Breast epithelium (tissue), 4 donors: ENCODE data around the gene CPEB4. TPM values are rescaled to one million over a fixed set of nuclear protein-coding genes. Genes with fewer than 3 reads are reported as not detected.

Experiments
- DNase-seq, 2 donors: peaks; one replicate each; pipeline ENCODE4 v3.0.0-alpha.2; 2019; ENCODE audit warnings: low spot score in 2 of 2
- H3K27ac ChIP-seq, 2 donors: fragments of 200-600 bp; sonication (generic) in 1 of 2; one replicate each; pipeline ENCODE4 v1.5.1; 2016 to 2019; ENCODE audit warnings: mild to moderate bottlenecking in 1 of 2
- H3K27me3 ChIP-seq, 2 donors: fragments of 200-600 bp; sonication (generic) in 1 of 2; one replicate each; pipeline versions ENCODE4 v1.5.1 to v1.6.0; 2017 to 2019; ENCODE audit warnings: control low read depth in 1 of 2, mild to moderate bottlenecking in 1 of 2
- H3K36me3 ChIP-seq: fragments of 200-600 bp; one replicate; pipeline ENCODE4 v1.5.1; 2019
- H3K4me1 ChIP-seq, 2 donors: fragments of 200-600 bp; sonication (generic); one replicate each; pipeline ENCODE4 v1.5.1; 2016 to 2019; ENCODE audit warnings: control low read depth in 1 of 2
- H3K4me3 ChIP-seq, 3 donors: fragments of 200-600 bp; sonication (generic); 1 replicate in 2 of 3; 2 replicates in 1 of 3; pipeline ENCODE4 v1.5.1; 2016 to 2019; ENCODE audit warnings: mild to moderate bottlenecking in 3 of 3, moderate library complexity in 2 of 3
- H3K9me3 ChIP-seq, 2 donors: fragments of 200-600 bp; sonication (generic) in 1 of 2; one replicate each; pipeline ENCODE4 v1.5.1; 2016 to 2019; ENCODE audit warnings: control low read depth in 1 of 2
- POLR2A ChIP-seq: fragments of 450-650 bp; IDR thresholded peaks from one replicate; pipeline ENCODE4 v1.6.1; 2016; ENCODE audit warnings: antibody characterized with exemption, mild to moderate bottlenecking, moderate library complexity
- POLR2AphosphoS5 ChIP-seq, 3 donors: sonication (generic); formaldehyde crosslinking; IDR thresholded peaks; one replicate each; pipeline ENCODE4 v1.6.1; 2017; ENCODE audit warnings: antibody characterized with exemption in 3 of 3
- intact Hi-C: fragments of 100-400 bp; cut with DNase I; formaldehyde crosslinking; loops from one replicate; pipeline ENCODE4 v1.15.1; 2023; ENCODE audit warnings: low total_unique reads
- total RNA-seq, 3 donors: library from RNA; depleted of rRNA; stranded (reverse); fragments of >200 nt; gene quantifications; one replicate each; pipeline ENCODE4 v1.1.0, GENCODE V29; 2016
- TF ChIP-seq, protein P1 (sequence below), 3 donors: fragments of 450-650 bp; IDR thresholded peaks; one replicate each; pipeline ENCODE4 v1.5.1; 2016 to 2017; ENCODE audit warnings: antibody characterized with exemption in 3 of 3, mild to moderate bottlenecking in 3 of 3, moderate library complexity in 3 of 3

Gene CPEB4
- total RNA-seq, 3 donors from 2014 or later = 36.4 to 71.7 (median 49.9) TPM

DNA sequence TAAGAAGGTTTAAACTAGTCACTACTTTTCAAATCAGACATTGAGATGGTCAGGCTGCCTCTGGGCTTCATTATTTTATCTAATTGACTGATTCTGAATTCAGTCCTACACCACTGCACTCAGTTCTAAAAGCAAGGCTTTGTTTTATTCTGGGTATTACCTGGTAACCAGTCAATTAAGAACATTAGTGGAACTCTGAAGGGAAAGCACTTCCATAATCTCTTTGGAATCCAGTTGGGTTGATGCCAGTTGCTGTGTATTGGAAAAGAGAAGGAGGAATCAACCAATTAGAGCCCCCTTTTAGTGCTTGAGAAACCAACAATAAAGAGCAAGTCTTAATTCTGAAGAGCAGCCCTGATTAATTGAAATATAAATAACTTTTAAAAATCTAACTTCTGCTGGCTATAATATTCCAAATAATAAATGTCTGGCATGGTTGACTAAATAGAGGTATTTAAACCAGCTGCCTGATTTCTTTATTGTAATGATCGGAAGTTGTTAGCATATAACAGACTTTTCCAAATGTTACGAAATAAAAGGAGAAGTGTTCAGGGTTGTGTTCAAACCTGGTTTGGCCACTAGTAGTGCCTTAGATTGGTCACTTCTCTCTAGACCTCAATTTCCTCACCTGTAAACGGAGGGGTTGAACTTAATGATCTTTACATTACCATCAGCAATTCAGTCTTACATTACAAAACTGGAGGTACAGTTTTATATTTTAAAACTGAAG lies 32.0 kb downstream of the CPEB4 start:
- Histone ChIP-seq H3K4me1 (peaks cover 0 to 11% of the 10 kb centered on the region in 2 donors), H3K9me3 (no peaks in the 10 kb centered on the region), H3K4me3 (no peak overlapping the region), H3K36me3 (no peaks in the 10 kb centered on the region), H3K27ac (peak overlapping the region; percentile 67 to 80), H3K27me3 (no peaks in the 10 kb centered on the region)
- no peak for DNase-seq
- TF ChIP-seq POLR2AphosphoS5 (IDR thresholded peaks at IDR 0.05) (no peak), POLR2A (no peak)
- TF ChIP-seq, protein P1, sequence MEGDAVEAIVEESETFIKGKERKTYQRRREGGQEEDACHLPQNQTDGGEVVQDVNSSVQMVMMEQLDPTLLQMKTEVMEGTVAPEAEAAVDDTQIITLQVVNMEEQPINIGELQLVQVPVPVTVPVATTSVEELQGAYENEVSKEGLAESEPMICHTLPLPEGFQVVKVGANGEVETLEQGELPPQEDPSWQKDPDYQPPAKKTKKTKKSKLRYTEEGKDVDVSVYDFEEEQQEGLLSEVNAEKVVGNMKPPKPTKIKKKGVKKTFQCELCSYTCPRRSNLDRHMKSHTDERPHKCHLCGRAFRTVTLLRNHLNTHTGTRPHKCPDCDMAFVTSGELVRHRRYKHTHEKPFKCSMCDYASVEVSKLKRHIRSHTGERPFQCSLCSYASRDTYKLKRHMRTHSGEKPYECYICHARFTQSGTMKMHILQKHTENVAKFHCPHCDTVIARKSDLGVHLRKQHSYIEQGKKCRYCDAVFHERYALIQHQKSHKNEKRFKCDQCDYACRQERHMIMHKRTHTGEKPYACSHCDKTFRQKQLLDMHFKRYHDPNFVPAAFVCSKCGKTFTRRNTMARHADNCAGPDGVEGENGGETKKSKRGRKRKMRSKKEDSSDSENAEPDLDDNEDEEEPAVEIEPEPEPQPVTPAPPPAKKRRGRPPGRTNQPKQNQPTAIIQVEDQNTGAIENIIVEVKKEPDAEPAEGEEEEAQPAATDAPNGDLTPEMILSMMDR (IDR thresholded peaks at IDR 0.05) = peak in 1 of 3 donors; percentile 8
- intact Hi-C loops = no loop called here

DNA sequence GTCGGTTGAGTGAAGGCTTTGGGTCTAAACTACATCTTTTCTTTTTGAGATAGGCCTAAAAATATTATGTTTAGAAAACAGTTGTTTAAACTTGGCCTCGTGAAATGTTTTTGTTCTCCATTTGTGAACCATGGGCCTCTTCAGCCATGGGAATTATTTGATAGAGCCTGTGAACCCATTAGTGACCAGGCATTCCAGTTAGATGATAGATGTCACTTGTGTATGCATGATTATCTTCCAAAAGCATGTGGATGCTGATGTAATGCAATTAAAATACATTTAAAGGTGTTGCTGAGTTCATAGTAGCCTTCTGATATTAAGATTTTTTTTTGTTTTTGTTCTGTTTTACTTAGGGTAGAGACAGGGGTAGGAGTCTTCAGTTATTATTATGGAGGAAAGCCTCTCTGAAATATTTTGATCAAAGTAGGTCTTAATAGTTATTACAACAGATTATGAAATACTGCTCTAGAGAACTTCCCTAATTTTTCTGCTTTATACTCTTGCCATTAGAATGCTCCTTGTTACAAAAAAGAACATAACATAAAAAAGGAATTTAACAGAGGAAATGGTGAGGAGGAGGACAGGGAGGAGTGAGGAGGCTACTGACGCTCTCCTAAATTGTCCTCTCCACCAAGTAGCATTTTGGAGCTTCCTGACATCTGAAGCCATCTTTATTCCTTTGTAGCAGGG lies 32.9 kb downstream of the CPEB4 start:
- Histone ChIP-seq H3K4me1 (peaks cover 0 to 11% of the 10 kb centered on the region in 2 donors), H3K27me3 (no peaks in the 10 kb centered on the region), H3K36me3 (no peaks in the 10 kb centered on the region), H3K4me3 (no peak overlapping the region), H3K9me3 (no peaks in the 10 kb centered on the region), H3K27ac (peak overlapping the region; percentile 50 to 80)
- TF ChIP-seq POLR2A (no peak), POLR2AphosphoS5 (IDR thresholded peaks at IDR 0.05) (no peak)
- TF ChIP-seq, protein P1 (IDR thresholded peaks at IDR 0.05) = no peak
- no peak for DNase-seq
- intact Hi-C loops = no loop called here

DNA sequence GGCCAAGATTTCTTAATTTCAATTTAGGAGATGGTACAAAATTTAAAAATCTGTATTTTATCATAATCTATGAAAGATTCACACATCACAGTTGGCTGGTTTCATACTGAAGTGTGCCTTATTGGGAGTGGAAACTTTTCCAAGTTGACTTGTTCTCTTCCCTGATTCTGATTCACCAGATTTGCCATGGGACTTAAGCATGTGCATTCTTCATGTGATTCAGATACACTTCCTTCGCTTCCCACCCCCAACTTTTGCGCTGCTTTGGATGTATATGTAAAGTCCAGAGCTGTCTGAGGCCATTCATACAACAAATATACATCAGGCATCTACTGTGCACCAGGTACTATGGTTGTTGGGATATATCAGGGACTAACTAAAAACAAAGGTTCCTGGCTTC lies 34.4 kb downstream of the CPEB4 start:
- Histone ChIP-seq H3K36me3 (no peaks in the 10 kb centered on the region), H3K9me3 (no peaks in the 10 kb centered on the region), H3K4me3 (no peak overlapping the region), H3K27ac (no peak overlapping the region), H3K4me1 (peaks cover 0 to 11% of the 10 kb centered on the region in 2 donors), H3K27me3 (no peaks in the 10 kb centered on the region)
- no peak for TF ChIP-seq POLR2A
- DNase-seq = no peak
- intact Hi-C loops = no loop called here

DNA sequence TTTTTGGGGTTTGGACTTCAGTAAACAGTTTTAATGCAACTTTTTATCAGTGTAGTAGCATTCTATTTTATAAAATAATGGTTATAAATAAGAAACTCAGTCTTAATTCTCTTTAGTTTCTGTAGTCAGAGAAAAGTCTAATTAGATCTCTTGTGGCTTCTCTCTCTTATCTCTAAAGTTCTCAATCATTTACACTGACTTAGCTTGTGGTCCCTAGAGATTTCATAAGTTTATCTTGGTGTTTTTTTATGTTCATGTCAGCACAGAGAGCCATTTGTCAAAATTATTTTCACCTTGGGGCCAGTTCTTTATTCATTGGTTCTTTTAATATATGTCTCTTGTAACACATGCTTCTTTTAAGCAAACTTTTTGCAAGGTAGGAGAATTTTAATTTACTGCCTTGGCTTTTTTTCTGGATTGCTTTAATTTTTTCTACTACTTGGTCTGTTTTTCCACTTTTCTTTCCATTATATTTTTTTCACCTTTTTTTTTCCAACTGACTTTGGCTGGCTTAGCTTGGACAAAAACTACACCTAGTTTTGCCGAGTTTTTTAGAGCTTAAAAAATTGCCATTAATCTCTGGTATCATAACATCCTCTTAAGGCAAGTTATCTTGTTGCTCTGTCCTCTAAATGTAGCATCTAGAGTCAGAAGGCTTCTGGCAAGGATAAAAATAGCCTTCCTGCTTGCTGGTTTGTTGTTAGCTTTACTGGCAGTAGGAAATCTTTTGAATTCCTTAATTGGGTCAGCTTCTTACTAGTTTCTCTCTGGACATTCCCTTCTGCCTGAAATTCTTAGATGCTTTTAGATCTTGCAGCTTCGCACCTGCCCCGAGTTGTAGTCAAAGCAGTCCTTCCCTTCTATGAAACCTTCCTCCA lies 35.3 kb downstream of the CPEB4 start:
- Histone ChIP-seq H3K27me3 (no peaks in the 10 kb centered on the region), H3K4me1 (peaks cover 0 to 11% of the 10 kb centered on the region in 2 donors), H3K9me3 (no peaks in the 10 kb centered on the region), H3K4me3 (no peak overlapping the region), H3K36me3 (no peaks in the 10 kb centered on the region), H3K27ac (peak overlapping the region in 1 of 2 donors; percentile 35)
- intact Hi-C loops = no loop called here
- DNase-seq = no peak
- TF ChIP-seq POLR2A = no peak
- TF ChIP-seq POLR2AphosphoS5 (IDR thresholded peaks at IDR 0.05) = no peak
- TF ChIP-seq, protein P1 (IDR thresholded peaks at IDR 0.05) = no peak

DNA sequence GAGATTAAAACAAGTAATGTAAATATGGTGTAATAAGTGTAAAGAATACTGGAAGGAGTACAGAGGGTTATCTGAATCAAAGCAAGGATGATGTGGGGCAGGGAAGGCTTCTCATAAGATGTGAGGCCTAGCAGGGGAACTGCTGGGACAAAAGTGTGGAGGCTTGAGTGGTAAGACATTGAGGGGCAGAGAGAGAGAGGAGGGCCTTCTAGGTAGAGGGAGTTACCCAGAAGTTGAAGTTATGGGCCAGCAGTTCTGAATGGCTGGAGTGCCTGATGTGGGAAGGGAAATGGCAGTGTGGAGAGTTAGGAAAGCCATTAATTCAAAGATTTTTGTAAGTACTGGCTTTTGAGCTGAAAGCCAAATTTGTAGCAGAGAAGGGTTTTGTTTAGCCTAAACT lies 36.8 kb downstream of the CPEB4 start:
- DNase-seq = no peak

More for the DNA sequence above, 36.8 kb downstream of the CPEB4 start:
- H3K4me3 ChIP-seq = no peak overlapping the region
- intact Hi-C loops = no loop called here
- no peaks in the 10 kb centered on the region for H3K4me1 ChIP-seq
- peak overlapping the region; percentile 60 to 61 for H3K27ac ChIP-seq
- no peaks in the 10 kb centered on the region for H3K9me3 ChIP-seq
- TF ChIP-seq POLR2AphosphoS5 (IDR thresholded peaks at IDR 0.05) = no peak
- no peak for TF ChIP-seq POLR2A
- TF ChIP-seq, protein P1 (IDR thresholded peaks at IDR 0.05) = no peak
- no peaks in the 10 kb centered on the region for H3K36me3 ChIP-seq
- H3K27me3 ChIP-seq = no peaks in the 10 kb centered on the region
